H9 (cell line): Measurements from ENCODE around the gene P3H2. TPM values are rescaled to one million over a fixed set of nuclear protein-coding genes. Genes with fewer than 3 reads are reported as not detected.

ENCODE experiments used
- DNase-seq: peaks from one replicate; pipeline ENCODE4 v3.0.0-alpha.2; 2017
- H2AFZ ChIP-seq: one replicate; pipeline ENCODE4 v1.6.1; 2013; ENCODE audit warnings: mild to moderate bottlenecking, low read length, control low read depth, moderate library complexity
- H2AK5ac ChIP-seq: 2 replicates; pipeline ENCODE4 v1.6.1; 2013; ENCODE audit warnings: low read length, control low read depth, mixed read lengths; ENCODE audit not compliant: insufficient read length
- H2BK120ac ChIP-seq: one replicate; pipeline ENCODE4 v1.6.1; 2013; ENCODE audit warnings: low read depth, mild to moderate bottlenecking, low read length, control low read depth, inconsistent platforms; ENCODE audit not compliant: poor library complexity, severe bottlenecking
- H2BK12ac ChIP-seq: 2 replicates; pipeline ENCODE4 v1.6.1; 2013; ENCODE audit warnings: low read length, control low read depth, mixed read lengths, low read depth; ENCODE audit not compliant: insufficient read length
- H2BK15ac ChIP-seq: 2 replicates; pipeline ENCODE4 v1.6.1; 2013; ENCODE audit warnings: low read depth, low read length, control low read depth
- H2BK20ac ChIP-seq: one replicate; pipeline ENCODE4 v1.6.1; 2013; ENCODE audit warnings: low read depth, mild to moderate bottlenecking, low read length, control low read depth, inconsistent platforms; ENCODE audit not compliant: poor library complexity, severe bottlenecking
- H2BK5ac ChIP-seq: 2 replicates; pipeline ENCODE4 v1.6.1; 2013; ENCODE audit warnings: low read length, control low read depth, mixed read lengths; ENCODE audit not compliant: insufficient read length
- H3K14ac ChIP-seq: 2 replicates; pipeline ENCODE4 v1.6.1; 2013; ENCODE audit warnings: low read length, control low read depth; ENCODE audit not compliant: insufficient read depth
- H3K18ac ChIP-seq: 2 replicates; pipeline ENCODE4 v1.6.1; 2013; ENCODE audit warnings: low read depth, mild to moderate bottlenecking, mixed read lengths, low read length, control low read depth; ENCODE audit not compliant: insufficient read length
- H3K23ac ChIP-seq: 2 replicates; pipeline ENCODE4 v1.6.1; 2013; ENCODE audit warnings: low read length, control low read depth, mixed read lengths, low read depth; ENCODE audit not compliant: insufficient read length
- H3K23me2 ChIP-seq: 2 replicates; pipeline ENCODE4 v1.6.1; 2013; ENCODE audit warnings: low read depth, mild to moderate bottlenecking, mixed read lengths, low read length, control low read depth; ENCODE audit not compliant: insufficient read length, poor library complexity, severe bottlenecking
- H3K27ac ChIP-seq: 2 replicates; pipeline ENCODE4 v1.5.1; 2013; ENCODE audit warnings: low read length, control low read depth, mixed read lengths, low read depth; ENCODE audit not compliant: insufficient read length
- H3K27me3 ChIP-seq: 2 replicates; pipeline ENCODE4 v1.6.1; 2013; ENCODE audit warnings: low read length, control low read depth, inconsistent platforms; ENCODE audit not compliant: insufficient read depth
- H3K4ac ChIP-seq: 2 replicates; pipeline ENCODE4 v1.6.1; 2013; ENCODE audit warnings: low read depth, mild to moderate bottlenecking, control low read depth, inconsistent platforms, low read length, moderate library complexity
- H3K4me1 ChIP-seq: 2 replicates; pipeline ENCODE4 v1.6.1; 2013; ENCODE audit warnings: low read length, control low read depth, inconsistent platforms; ENCODE audit not compliant: insufficient read depth
- H3K4me2 ChIP-seq: 2 replicates; pipeline ENCODE4 v1.6.1; 2013; ENCODE audit warnings: low read length, control low read depth, mixed read lengths; ENCODE audit not compliant: insufficient read length, insufficient read depth
- H3K56ac ChIP-seq: 2 replicates; pipeline ENCODE4 v1.6.1; 2013; ENCODE audit warnings: low read depth, mild to moderate bottlenecking, mixed read lengths, low read length, control low read depth; ENCODE audit not compliant: insufficient read length
- H3K79me1 ChIP-seq: 2 replicates; pipeline ENCODE4 v1.6.1; 2013; ENCODE audit warnings: low read depth, mild to moderate bottlenecking, moderate library complexity, low read length, control low read depth, inconsistent platforms; ENCODE audit not compliant: insufficient read depth, poor library complexity, severe bottlenecking
- H3K79me2 ChIP-seq: 2 replicates; pipeline ENCODE4 v1.6.1; 2013; ENCODE audit warnings: low read length, control low read depth, inconsistent platforms; ENCODE audit not compliant: insufficient read depth
- H3K9ac ChIP-seq: 2 replicates; pipeline ENCODE4 v1.6.1; 2013; ENCODE audit warnings: low read length, control low read depth, mixed read lengths; ENCODE audit not compliant: insufficient read length; ENCODE audit errors: extremely low read depth
- H3K9me3 ChIP-seq: one replicate; pipeline ENCODE4 v1.6.1; 2013; ENCODE audit warnings: low read depth, low read length, inconsistent platforms; ENCODE audit not compliant: control insufficient read depth
- H3T11ph ChIP-seq: one replicate; pipeline ENCODE4 v1.6.1; 2013; ENCODE audit warnings: mild to moderate bottlenecking, low read length, control low read depth, inconsistent platforms
- H4K20me1 ChIP-seq: one replicate; pipeline ENCODE4 v1.6.1; 2013; ENCODE audit not compliant: control insufficient read depth, insufficient read length, insufficient read depth
- H4K5ac ChIP-seq: 2 replicates; pipeline ENCODE4 v1.6.1; 2013; ENCODE audit warnings: low read depth, mild to moderate bottlenecking, mixed read lengths, low read length, control low read depth; ENCODE audit not compliant: insufficient read length
- H4K8ac ChIP-seq: replicated peaks from 2 replicates; pipeline ENCODE4 v1.6.1; 2013; ENCODE audit warnings: low read length, control low read depth, mixed read lengths, low read depth; ENCODE audit not compliant: insufficient read length
- H4K91ac ChIP-seq: 2 replicates; pipeline ENCODE4 v1.6.1; 2013; ENCODE audit warnings: low read depth, mild to moderate bottlenecking, moderate library complexity, mixed read lengths, low read length, control low read depth; ENCODE audit not compliant: insufficient read length
- H3K27ac Mint-ChIP-seq, 3 experiments: 2 replicates in 2 of 3; 3 replicates in 1 of 3; pipeline ENCODE4 v1.8.0; 2020 to 2021; ENCODE audit warnings: mixed read lengths in 3 of 3, mild to moderate bottlenecking in 1 of 3, moderate library complexity in 1 of 3
- H3K27me3 Mint-ChIP-seq: 2 replicates; pipeline ENCODE4 v1.8.0; 2021; ENCODE audit warnings: low read depth, mild to moderate bottlenecking, moderate library complexity, mixed read lengths
- H3K36me3 Mint-ChIP-seq, 3 experiments: 2 replicates in 2 of 3; 3 replicates in 1 of 3; pipeline ENCODE4 v1.8.0; 2020 to 2021; ENCODE audit warnings: low read depth in 3 of 3, mixed read lengths in 3 of 3; ENCODE audit not compliant: insufficient read depth in 1 of 3
- H3K4me1 Mint-ChIP-seq, 2 experiments: 2 replicates each; pipeline ENCODE4 v1.8.0; 2020; ENCODE audit warnings: mixed read lengths in 2 of 2
- H3K4me3 Mint-ChIP-seq, 2 experiments: 2 replicates in 1 of 2; 3 replicates in 1 of 2; pipeline ENCODE4 v1.8.0; 2020 to 2021; ENCODE audit warnings: mild to moderate bottlenecking in 2 of 2, mixed read lengths in 2 of 2, moderate library complexity in 1 of 2
- H3K9me3 Mint-ChIP-seq, 2 experiments: 2 replicates in 1 of 2; 3 replicates in 1 of 2; pipeline ENCODE4 v1.8.0; 2020; ENCODE audit warnings: mild to moderate bottlenecking in 2 of 2, mixed read lengths in 2 of 2, moderate library complexity in 1 of 2
- CTCF ChIP-seq: fragments of 200-600 bp; sonication (generic); conservative IDR thresholded peaks from 3 replicates; pipeline ENCODE4 v1.8.0; 2021; ENCODE audit warnings: antibody characterized with exemption, mild to moderate bottlenecking
- WGBS: extraction: QIAGEN DNeasy Blood & Tissue Kit; methylation state at CpG from one replicate; pipeline ENCODE4 v1.1.7; 2013; ENCODE audit warnings: missing lambda C conversion rate, low lambda C conversion rate, mixed read lengths; ENCODE audit not compliant: insufficient read length; ENCODE audit errors: extremely low coverage; 5-methylcytosine and 5-hydroxymethylcytosine counted together
- total RNA-seq: library from RNA; stranded (reverse); gene quantifications from 2 replicates; pipeline ENCODE4 v1.2.1, GENCODE V29; 2021

Gene P3H2
- total RNA-seq, 1 experiment from 2014 or later: 41.5 TPM

GRCh38 chr3:190065204-190065603 is 55.5 kb downstream of the P3H2 start:
- H3K27ac Mint-ChIP-seq: no peak overlapping the region
- Histone ChIP-seq H3K27me3 (no peaks in the 10 kb centered on the region), H3K4me2 (no peak overlapping the region), H4K8ac (no peak overlapping the region), H3K79me1 (no peaks in the 10 kb centered on the region), H2BK120ac (no peak overlapping the region), H4K91ac (no peak overlapping the region), H2BK5ac (no peak overlapping the region), H2BK15ac (no peak overlapping the region), H3K9me3 (no peaks in the 10 kb centered on the region), H2BK12ac (no peak overlapping the region), H3K14ac (no peak overlapping the region), H3K23ac (no peak overlapping the region), H2AFZ (no peak overlapping the region), H3K27ac (no peak overlapping the region), H3K18ac (no peak overlapping the region), H3K79me2 (no peaks in the 10 kb centered on the region), H3K4me1 (no peaks in the 10 kb centered on the region; the same call in 1 of the 2 replicates), H4K5ac (no peak overlapping the region), H4K20me1 (no peaks in the 10 kb centered on the region), H3K56ac (no peak overlapping the region), H2AK5ac (no peak overlapping the region), H3K9ac (no peak overlapping the region), H2BK20ac (no peak overlapping the region), H3K23me2 (no peaks in the 10 kb centered on the region), H3K4ac (no peak overlapping the region), H3T11ph (no peak overlapping the region)
- H3K27me3 Mint-ChIP-seq: no peaks in the 10 kb centered on the region
- no peak for TF ChIP-seq CTCF
- WGBS: no CpG with 5 or more reads among the region's 2 CpGs
- no peak overlapping the region for H3K4me3 Mint-ChIP-seq
- H3K36me3 Mint-ChIP-seq: peaks cover 0 to 4% (median 2%) of the 10 kb centered on the region in 3 experiments; a peak in 1 of 7 replicates
- H3K9me3 Mint-ChIP-seq: no peaks in the 10 kb centered on the region
- H3K4me1 Mint-ChIP-seq: peaks cover 12 to 19% of the 10 kb centered on the region in 2 experiments
- no peak for DNase-seq
